ENCODE measurements around the gene MED15. TPM values are rescaled to one million over a fixed set of nuclear protein-coding genes. Genes with fewer than 3 reads are reported as not detected.

Gene MED15
- total and polyA plus RNA-seq, 2 of the 8 experiments (the other 6 are each of a cell fraction or from before 2014, with no cell fraction given): 28.3 to 57.1 TPM

GRCh38 chr22:20517422-20517821 lies 10.0 kb downstream of the MED15 start:
- TF ChIP-seq CHD2 (IDR thresholded peaks at IDR 0.05; ENCODE audit: low read length): no peak
- TF ChIP-seq TAF1 (IDR thresholded peaks at IDR 0.05; ENCODE audit: low read depth, low read length): no peak
- TF ChIP-seq, protein P1, sequence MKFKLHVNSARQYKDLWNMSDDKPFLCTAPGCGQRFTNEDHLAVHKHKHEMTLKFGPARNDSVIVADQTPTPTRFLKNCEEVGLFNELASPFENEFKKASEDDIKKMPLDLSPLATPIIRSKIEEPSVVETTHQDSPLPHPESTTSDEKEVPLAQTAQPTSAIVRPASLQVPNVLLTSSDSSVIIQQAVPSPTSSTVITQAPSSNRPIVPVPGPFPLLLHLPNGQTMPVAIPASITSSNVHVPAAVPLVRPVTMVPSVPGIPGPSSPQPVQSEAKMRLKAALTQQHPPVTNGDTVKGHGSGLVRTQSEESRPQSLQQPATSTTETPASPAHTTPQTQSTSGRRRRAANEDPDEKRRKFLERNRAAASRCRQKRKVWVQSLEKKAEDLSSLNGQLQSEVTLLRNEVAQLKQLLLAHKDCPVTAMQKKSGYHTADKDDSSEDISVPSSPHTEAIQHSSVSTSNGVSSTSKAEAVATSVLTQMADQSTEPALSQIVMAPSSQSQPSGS (IDR thresholded peaks at IDR 0.05; ENCODE audit: low read length): no peak
- TF ChIP-seq JUN (IDR thresholded peaks at IDR 0.05; ENCODE audit: low read depth, low read length): no peak
- TF ChIP-seq POLR2A (IDR thresholded peaks at IDR 0.05; ENCODE audit: control extremely low read depth in 1 of 2, low read depth in 2 of 2, low read length in 2 of 2): no peak
- TF ChIP-seq BCL11A (IDR thresholded peaks at IDR 0.05; ENCODE audit: low read depth in 2 of 2, low read length in 2 of 2): no peak
- no peak overlapping the region for H3K56ac ChIP-seq (replicated peaks; ENCODE audit: insufficient read length, low read depth, low read length)
- no peaks in the 10 kb centered on the region for H3K9me3 ChIP-seq (ENCODE audit: insufficient read depth in 2 of 2, low read depth in 1 of 2, low read length in 1 of 2)
- peaks cover 6 to 21% of the 10 kb centered on the region in 2 experiments for H4K20me1 ChIP-seq (replicated peaks in 1 of 2; ENCODE audit: control insufficient read depth in 1 of 2, insufficient read depth in 2 of 2, low read length in 2 of 2)
- H3K23me2 ChIP-seq (ENCODE audit: low read depth, low read length): no peaks in the 10 kb centered on the region
- no peak for DNase-seq (ENCODE audit: low read depth in 1 of 2, low spot score in 2 of 2)
- no peaks in the 10 kb centered on the region; a peak in 1 of 8 replicates for H3K36me3 ChIP-seq (ENCODE audit: control insufficient read depth in 2 of 4, insufficient read depth in 4 of 4, low read length in 3 of 4)
- H2BK15ac ChIP-seq (ENCODE audit: low read length): no peak overlapping the region
- no peak overlapping the region for H3K4me2 ChIP-seq (ENCODE audit: insufficient read depth in 1 of 2, low read depth in 2 of 2, low read length in 2 of 2)
- ChIA-PET POLR2A (ENCODE audit: partially characterized antibody) (interaction anchor here (2.9 kb wide), 1 partner anchor 9 kb away, joined by 14 read pairs; the partner anchor contains the start of gene MED15), CTCF (ENCODE audit: partially characterized antibody) (interaction anchor here (0.6 to 1.0 kb wide), 3 partner anchors 51 to 107 kb away, joined by 3 to 4 read pairs (median 3); no protein-coding TSS in a partner anchor)
- no peak overlapping the region for H2BK120ac ChIP-seq (replicated peaks; ENCODE audit: low read depth, low read length)
- H2AFZ ChIP-seq (ENCODE audit: low read length): no peak overlapping the region
- H3K27ac ChIP-seq (ENCODE audit: low read depth, low read length): no peak overlapping the region
- no peak for FAIRE-seq
- no peak overlapping the region for H4K8ac ChIP-seq (ENCODE audit: extremely low read depth, insufficient read depth, low read length)
- H3K18ac ChIP-seq (ENCODE audit: extremely low read depth, low read length): no peak overlapping the region
- H3K9ac ChIP-seq (replicated peaks in 1 of 4; ENCODE audit: extremely low read depth in 1 of 4, low read depth in 3 of 4, low read length in 3 of 4): no peak overlapping the region
- H3K14ac ChIP-seq (ENCODE audit: insufficient read length): no peak overlapping the region
- H4K91ac ChIP-seq (replicated peaks; ENCODE audit: insufficient read length, low read length): no peak overlapping the region
- H3K27me3 ChIP-seq (replicated peaks in 1 of 4; ENCODE audit: control insufficient read depth in 3 of 4, extremely low read depth in 1 of 4, insufficient read depth in 3 of 4, low read length in 3 of 4): no peaks in the 10 kb centered on the region
- no peak overlapping the region for H2AK5ac ChIP-seq (ENCODE audit: low read depth, low read length)
- H3K4ac ChIP-seq (replicated peaks; ENCODE audit: insufficient read length, low read depth, low read length): no peak overlapping the region
- peaks cover 8 to 60% of the 10 kb centered on the region in 2 experiments for H3K79me2 ChIP-seq (ENCODE audit: control insufficient read depth in 1 of 2, insufficient read depth in 2 of 2, low read length in 2 of 2)
- H3K23ac ChIP-seq (ENCODE audit: insufficient read length): no peak overlapping the region
- no peak overlapping the region for H2BK20ac ChIP-seq (ENCODE audit: low read length)
- no peak overlapping the region for H2BK12ac ChIP-seq (ENCODE audit: low read depth, low read length)
- WGBS, 2 experiments (ENCODE audit: extremely low coverage in 1 of 2, insufficient coverage in 1 of 2, insufficient read length in 1 of 2, insufficient replicate concordance in 2 of 2, low coverage in 1 of 2, low lambda C conversion rate in 2 of 2, missing lambda C conversion rate in 1 of 2): 90% methylated on average over 4 of the region's 4 CpGs; no CpG with 5 or more reads in 1 of the 2 experiments
- H3K4me1 ChIP-seq (replicated peaks in 1 of 4; ENCODE audit: control insufficient read depth in 3 of 4, insufficient read depth in 4 of 4, low read length in 3 of 4): no peaks in the 10 kb centered on the region
- no peak overlapping the region for H4K5ac ChIP-seq (ENCODE audit: insufficient read length, low read depth, low read length)
- H2BK5ac ChIP-seq (ENCODE audit: low read depth, low read length): no peak overlapping the region
- H3K4me3 ChIP-seq (ENCODE audit: extremely low read depth in 1 of 4, insufficient read depth in 2 of 4, low read depth in 3 of 4, low read length in 4 of 4): no peak overlapping the region
- H3K79me1 ChIP-seq (ENCODE audit: low read depth, low read length): peaks cover 27% of the 10 kb centered on the region

All from H1 (cell line).